ENCODE results near the gene CADM2. TPM values are rescaled to one million over a fixed set of nuclear protein-coding genes. Genes with fewer than 3 reads are reported as not detected.

The CADM2 gene
- total RNA-seq, 1 donor = not detected

DNA sequence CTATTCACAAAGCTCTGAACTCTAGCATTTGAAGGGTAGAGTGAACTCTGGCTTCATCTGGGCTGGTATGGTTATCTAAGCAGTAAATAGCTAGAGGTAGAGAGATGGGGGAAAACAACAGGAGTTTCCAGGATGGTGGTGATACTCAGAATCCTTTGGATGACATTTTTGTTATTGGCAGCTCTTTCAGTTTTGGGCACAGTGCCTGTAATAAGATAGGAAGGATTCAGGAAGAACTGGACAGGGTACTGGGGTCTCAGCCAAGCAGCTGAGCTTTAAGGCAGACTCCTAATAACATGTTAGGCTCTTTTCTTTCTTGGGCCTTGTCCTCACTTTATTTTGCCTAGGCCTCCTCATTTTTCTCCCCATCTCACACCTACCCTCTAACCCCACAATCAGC lies 338.5 kb downstream of the CADM2 start:
- no peaks in the 10 kb centered on the region for H3K27me3 ChIP-seq (ENCODE audit: insufficient read depth, low read length)
- no peak overlapping the region for H2AFZ ChIP-seq (ENCODE audit: low read length)
- H3K9me3 ChIP-seq (ENCODE audit: low read depth, low read length) = no peaks in the 10 kb centered on the region
- no peaks in the 10 kb centered on the region for H3K4me1 ChIP-seq (ENCODE audit: insufficient read depth, low read length)
- no peaks in the 10 kb centered on the region for H3K36me3 ChIP-seq (ENCODE audit: insufficient read depth, low read length)
- no peak overlapping the region for H3K4me3 ChIP-seq (ENCODE audit: insufficient read depth, low read length)
- no peaks in the 10 kb centered on the region for H3K79me2 ChIP-seq (ENCODE audit: insufficient read depth, low read length)
- TF ChIP-seq CTCF (IDR thresholded peaks at IDR 0.05; ENCODE audit: extremely low read depth, low read depth, low read length) = no peak
- no peak for DNase-seq (ENCODE audit: insufficient read length, low spot score, missing footprints)
- H4K20me1 ChIP-seq (ENCODE audit: insufficient read depth, low read length) = no peaks in the 10 kb centered on the region
- H3K27ac ChIP-seq (ENCODE audit: low read depth, low read length) = no peak overlapping the region
- no peak overlapping the region for H3K4me2 ChIP-seq (ENCODE audit: insufficient read depth, low read length)

GRCh38 chr3:85298032-85298431 lies 339.2 kb downstream of the CADM2 start:
- Histone ChIP-seq H3K27me3 (ENCODE audit: insufficient read depth, low read length) (no peaks in the 10 kb centered on the region), H2AFZ (ENCODE audit: low read length) (no peak overlapping the region), H3K36me3 (ENCODE audit: insufficient read depth, low read length) (no peaks in the 10 kb centered on the region), H3K4me1 (ENCODE audit: insufficient read depth, low read length) (no peaks in the 10 kb centered on the region), H3K4me2 (ENCODE audit: insufficient read depth, low read length) (no peak overlapping the region), H3K4me3 (ENCODE audit: insufficient read depth, low read length) (no peak overlapping the region), H3K9me3 (ENCODE audit: low read depth, low read length) (no peaks in the 10 kb centered on the region), H3K79me2 (ENCODE audit: insufficient read depth, low read length) (no peaks in the 10 kb centered on the region), H3K27ac (ENCODE audit: low read depth, low read length) (no peak overlapping the region), H4K20me1 (ENCODE audit: insufficient read depth, low read length) (no peaks in the 10 kb centered on the region)
- DNase-seq (ENCODE audit: insufficient read length, low spot score, missing footprints) = no peak
- no peak for TF ChIP-seq CTCF (IDR thresholded peaks at IDR 0.05; ENCODE audit: extremely low read depth, low read depth, low read length)

DNA sequence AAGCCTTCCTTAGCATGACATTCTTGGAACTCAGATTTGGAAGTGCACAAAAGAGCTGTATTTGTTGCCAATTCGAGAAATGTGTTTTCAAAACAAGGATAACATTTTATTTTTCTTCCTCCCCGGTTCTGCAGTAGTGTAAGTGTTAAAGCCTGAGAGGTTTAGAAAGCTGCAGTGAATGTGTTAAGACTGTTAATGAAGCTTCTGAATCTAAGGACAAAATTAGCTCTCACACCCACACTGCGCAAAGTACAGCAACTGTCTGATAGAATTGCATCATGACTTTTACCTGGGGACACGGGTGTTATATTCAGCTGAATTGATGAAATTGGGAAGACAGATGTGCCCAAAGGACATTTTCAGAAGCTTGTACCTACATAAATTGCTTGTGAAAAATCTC lies 344.4 kb downstream of the CADM2 start:
- H3K27me3 ChIP-seq (ENCODE audit: insufficient read depth, low read length) = no peaks in the 10 kb centered on the region
- no peak for TF ChIP-seq CTCF (IDR thresholded peaks at IDR 0.05; ENCODE audit: extremely low read depth, low read depth, low read length)

GRCh38 chr3:85304360-85304964 lies 345.7 kb downstream of the CADM2 start:
- Histone ChIP-seq H3K4me2 (ENCODE audit: insufficient read depth, low read length) (no peak overlapping the region), H3K4me3 (ENCODE audit: insufficient read depth, low read length) (no peak overlapping the region), H3K9me3 (ENCODE audit: low read depth, low read length) (no peaks in the 10 kb centered on the region), H3K27ac (ENCODE audit: low read depth, low read length) (no peak overlapping the region), H4K20me1 (ENCODE audit: insufficient read depth, low read length) (no peaks in the 10 kb centered on the region), H3K36me3 (ENCODE audit: insufficient read depth, low read length) (no peaks in the 10 kb centered on the region), H3K79me2 (ENCODE audit: insufficient read depth, low read length) (no peaks in the 10 kb centered on the region), H2AFZ (ENCODE audit: low read length) (no peak overlapping the region), H3K27me3 (ENCODE audit: insufficient read depth, low read length) (no peaks in the 10 kb centered on the region), H3K4me1 (ENCODE audit: insufficient read depth, low read length) (no peaks in the 10 kb centered on the region)
- no peak for DNase-seq (ENCODE audit: insufficient read length, low spot score, missing footprints)
- no peak for TF ChIP-seq CTCF (IDR thresholded peaks at IDR 0.05; ENCODE audit: extremely low read depth, low read depth, low read length)

More for the DNA sequence above, 344.4 kb downstream of the CADM2 start:
- no peak overlapping the region for H3K4me2 ChIP-seq (ENCODE audit: insufficient read depth, low read length)
- H3K79me2 ChIP-seq (ENCODE audit: insufficient read depth, low read length) = no peaks in the 10 kb centered on the region
- H3K4me3 ChIP-seq (ENCODE audit: insufficient read depth, low read length) = no peak overlapping the region
- H4K20me1 ChIP-seq (ENCODE audit: insufficient read depth, low read length) = no peaks in the 10 kb centered on the region
- H3K9me3 ChIP-seq (ENCODE audit: low read depth, low read length) = no peaks in the 10 kb centered on the region
- H3K36me3 ChIP-seq (ENCODE audit: insufficient read depth, low read length) = no peaks in the 10 kb centered on the region
- DNase-seq (ENCODE audit: insufficient read length, low spot score, missing footprints) = no peak
- H2AFZ ChIP-seq (ENCODE audit: low read length) = no peak overlapping the region
- no peak overlapping the region for H3K27ac ChIP-seq (ENCODE audit: low read depth, low read length)
- no peaks in the 10 kb centered on the region for H3K4me1 ChIP-seq (ENCODE audit: insufficient read depth, low read length)

Measured in osteoblast (primary cell).